KG1 (cell line): Measurements from ENCODE around the gene MDN1.

Experiments used
- DNase-seq: peaks from one replicate; lab custom pipeline; 2025; lab: John Stamatoyannopoulos, UW

Gene MDN1

DNA sequence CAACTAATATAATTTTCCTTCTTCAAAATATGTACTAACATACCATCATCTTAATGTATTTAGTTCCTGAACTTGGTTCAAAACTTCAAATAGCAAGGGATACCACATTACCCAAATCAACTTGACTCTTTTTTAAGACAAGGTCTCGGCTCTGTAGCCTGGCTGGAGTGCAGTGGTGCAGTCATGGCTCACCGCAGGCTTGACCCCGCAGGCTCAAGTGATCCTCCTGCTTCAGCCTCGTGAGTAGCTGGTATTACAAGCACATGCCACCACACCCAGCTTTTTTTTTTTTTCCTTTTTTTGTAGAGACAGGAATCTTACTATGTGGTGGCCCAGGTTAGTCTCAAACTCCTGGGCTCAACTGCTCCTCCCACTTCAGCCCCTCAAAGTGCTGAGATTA lies 125.2 kb downstream of the MDN1 start:
- no peak for DNase-seq

DNA sequence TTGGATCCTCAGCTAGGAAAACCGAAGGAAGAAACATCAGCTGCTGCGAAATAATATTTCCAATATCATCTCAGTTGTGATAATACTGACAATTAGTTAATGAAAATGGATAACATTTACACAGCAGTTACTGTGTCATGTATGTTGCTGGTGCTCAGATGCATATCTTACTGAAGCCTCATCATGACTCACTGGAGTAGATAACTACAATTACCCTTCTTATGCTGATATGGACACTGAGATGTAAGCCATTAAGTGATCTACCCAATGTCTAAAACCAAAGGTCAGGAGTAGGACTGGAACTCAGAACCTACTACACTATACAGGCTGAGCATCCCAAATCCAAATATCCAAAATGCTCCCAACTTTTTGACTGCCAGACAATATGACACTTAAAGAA lies 126.4 kb downstream of the MDN1 start:
- no peak for DNase-seq

DNA sequence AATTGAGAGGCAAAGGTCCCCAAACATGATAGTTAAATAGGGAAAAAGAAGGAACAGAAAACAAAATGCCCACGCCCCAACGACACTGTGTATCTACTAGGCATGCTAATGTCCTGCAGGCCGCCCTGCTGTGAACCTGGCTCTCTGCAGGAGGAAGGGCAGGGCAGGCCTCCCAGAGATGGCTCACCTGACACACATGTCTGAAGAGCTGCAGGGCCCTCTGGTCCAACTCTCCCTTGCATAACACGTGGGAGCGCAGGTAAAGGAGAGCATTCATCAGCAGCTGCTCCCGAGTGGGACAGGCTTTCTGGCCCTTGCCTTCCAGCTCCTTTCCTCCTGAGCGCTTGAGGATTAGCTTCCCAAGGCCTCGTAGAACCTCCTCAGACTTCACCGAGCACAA lies 127.3 kb downstream of the MDN1 start:
- no peak for DNase-seq

DNA sequence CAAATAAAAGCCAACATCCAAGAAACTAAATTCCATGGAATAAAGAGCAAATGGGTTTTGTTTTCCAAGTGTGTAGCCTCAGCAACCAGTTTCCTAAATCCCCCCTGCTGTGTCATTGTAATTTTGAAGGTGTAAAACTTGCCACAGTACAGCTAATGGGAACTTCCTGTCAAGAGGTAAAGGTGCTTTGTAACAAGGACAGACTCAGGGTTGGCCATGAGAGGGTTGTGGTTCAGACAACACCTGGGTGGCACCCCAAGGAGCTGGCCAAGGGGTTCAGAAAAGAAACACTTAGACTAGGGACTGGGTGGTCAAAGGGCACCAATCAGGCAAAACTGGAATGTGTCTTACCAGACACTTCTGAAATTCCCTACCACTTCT lies 128.7 kb downstream of the MDN1 start:
- DNase-seq: no peak

DNA sequence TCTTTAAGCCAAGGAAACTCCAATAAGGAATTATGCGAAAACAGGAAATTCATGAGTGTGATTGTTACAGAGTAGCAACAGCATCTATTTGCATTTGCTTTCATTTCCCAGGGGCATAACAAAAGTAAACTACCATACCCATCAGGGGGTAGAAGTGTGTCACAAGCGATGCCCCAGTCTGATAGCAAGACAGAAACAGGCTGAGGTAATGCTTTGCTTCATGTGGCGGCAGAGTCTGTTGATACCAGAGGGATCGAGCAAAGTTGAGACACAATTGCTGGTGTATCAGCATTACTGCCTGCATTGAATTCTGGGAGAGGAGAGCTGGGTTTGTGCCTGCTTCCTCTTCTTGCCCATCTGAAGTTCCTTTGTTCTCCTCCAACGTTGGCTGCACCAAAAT lies 129.9 kb downstream of the MDN1 start:
- DNase-seq: no peak

DNA sequence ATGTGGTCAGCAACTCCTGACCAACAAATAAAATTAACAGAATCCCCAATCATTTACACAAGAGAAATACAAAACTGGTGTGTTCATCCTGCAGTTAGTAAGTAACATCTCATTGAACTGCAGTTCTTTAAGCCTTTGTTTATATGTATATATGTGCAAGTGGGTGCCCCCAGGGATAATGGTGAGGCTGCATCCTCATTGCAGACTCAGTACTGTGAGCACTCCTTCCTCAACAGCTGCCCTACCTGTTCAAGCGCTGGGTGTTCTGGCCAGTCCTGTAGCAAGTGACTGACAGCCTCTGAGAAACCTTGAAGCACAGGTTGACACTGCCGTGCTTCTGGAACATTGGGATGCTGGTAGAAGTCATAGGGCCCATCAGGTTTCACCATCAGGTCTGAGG lies 131.3 kb downstream of the MDN1 start:
- DNase-seq: no peak

DNA sequence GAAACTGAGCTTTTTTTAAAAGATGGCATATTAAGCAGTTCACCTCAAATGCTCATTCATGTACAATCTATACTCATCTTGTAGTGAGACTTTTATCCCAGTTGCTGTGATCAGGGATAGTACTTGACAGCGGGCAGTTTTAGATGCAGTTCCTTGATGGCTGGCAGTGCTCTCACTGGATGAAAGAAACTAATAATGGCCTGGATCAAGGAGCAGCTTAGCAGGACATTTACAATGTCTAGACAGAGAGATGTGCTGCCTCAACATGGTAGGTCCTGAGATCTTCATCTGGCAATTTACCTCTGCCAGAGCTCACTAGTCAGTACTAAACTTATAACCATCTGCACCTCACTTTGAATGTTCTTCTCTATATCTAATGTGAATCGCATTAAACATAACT lies 134.3 kb downstream of the MDN1 start:
- DNase-seq: no peak

DNA sequence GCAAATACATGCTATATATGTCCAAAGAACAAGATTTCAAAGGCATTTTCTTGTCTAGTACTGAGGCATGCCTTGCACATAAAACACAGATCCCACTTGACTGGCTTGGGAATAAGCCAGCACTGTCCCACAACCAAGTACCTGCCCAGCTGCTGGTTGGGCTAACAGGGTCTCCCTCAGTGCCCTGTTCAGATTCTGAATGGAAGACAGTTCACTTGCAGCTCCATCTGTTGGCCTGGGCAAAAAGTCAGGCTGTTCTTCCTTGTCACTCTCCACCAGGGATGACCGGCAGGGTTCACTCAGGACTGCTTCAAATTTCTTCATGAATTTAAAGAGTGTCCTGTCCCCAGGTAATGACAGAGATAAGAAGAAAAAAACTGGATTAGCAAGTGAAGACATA lies 136.6 kb downstream of the MDN1 start:
- DNase-seq: no peak

DNA sequence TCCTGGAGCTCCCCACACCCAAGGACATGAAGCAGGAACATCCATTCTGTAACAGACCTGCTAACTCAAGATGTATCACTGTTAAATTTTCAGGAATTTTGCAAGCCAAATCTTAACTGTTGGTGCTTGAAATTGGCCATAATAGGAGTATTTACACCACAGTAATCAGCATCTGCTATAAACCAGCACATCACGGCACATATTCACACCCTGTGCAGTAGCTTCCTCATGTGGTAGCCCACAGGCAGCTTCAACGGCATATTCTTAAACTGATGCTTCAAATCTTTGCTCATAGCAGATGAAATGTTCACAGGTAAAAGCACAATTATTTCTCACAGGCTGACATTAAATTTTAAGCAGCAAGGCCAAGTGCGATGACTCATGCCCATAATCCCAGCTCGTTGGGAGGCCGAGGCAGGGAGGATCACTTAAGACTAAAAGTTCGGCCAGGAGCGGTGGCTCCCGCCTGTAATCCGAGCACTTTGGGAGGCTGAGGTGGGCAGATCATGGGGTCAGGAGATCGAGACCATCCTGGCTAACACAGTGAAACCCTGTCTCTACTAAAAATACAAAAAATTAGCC lies 137.5 kb downstream of the MDN1 start:
- no peak for DNase-seq

DNA sequence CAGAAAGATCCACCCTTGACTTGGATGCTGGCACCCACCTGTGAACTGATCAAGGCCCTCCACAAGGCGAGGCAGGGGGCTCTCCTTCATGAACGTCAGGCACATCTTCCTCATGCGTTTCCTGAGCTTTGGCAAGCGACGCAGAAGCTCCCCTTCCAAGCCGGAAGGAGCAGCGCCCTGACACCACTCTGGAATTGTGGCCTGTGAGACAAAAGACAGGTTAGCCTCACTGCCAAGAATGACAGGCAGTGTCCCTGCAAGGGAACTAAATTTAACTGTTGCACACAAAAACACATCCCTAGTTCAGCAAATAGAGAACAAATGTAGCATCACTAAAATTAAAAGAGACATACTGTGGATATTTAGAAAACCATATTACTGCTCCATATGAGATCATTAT lies 139.0 kb downstream of the MDN1 start:
- DNase-seq: no peak

DNA sequence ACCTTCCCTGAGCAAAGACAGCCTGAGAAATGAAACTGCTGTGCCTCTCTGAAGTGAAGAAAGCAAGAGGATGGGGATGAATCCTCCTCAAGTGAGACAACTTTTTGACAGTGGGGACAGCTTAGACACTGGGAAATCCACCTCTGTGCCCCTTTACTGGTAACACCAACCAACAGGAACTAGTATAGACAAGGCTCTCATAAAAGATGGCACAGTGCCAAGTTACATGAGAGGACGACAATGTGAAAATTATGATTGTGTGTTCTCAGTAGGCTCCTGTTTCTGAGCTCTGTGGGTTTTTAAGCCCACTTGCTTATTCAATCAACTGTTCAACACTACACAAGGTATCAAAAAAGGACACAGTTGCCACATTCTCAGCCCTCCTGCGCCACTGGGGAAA lies 139.4 kb downstream of the MDN1 start:
- DNase-seq: no peak

DNA sequence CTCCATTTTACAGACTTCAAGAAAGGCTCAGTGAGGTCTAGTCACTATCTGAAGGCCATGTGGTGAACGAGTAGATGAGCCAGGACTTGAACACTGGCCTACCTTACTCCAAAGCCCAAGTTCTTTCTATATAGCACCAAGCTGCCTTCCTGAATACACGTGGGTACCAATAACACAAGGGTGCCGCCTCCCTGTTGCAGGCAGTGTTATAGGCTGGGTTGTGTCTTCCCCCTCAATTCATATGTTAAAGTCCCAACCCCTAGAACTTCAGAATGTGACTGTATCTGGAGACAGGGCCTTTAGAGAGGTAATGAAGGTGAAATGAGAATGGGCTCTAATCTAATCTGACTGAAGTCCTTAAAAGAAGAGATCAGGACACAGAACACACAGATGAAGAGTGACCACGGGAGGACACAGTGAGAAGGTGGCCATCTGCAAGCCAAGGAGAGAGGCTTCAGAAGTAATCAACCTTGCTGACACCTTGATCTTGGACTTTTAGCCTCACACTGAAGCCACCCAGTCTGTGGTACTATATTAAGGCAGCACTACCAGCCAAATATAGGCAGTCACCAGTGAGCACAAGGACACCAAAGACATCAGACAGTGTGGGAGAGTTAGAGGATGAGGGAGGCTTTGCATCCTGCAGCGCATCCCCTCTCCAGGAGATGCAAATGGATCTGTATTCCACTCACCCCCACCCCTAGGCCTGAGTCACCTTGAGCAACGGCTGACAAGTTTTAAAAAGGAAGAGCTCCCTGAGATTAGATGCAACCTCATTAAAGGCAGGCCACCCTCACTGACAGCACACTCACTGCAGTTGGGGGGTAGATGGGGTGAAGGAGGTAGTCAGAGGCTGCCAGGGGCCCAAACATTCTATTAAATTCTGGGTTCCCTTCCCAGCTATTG lies 140.1 kb downstream of the MDN1 start:
- DNase-seq: no peak

DNA sequence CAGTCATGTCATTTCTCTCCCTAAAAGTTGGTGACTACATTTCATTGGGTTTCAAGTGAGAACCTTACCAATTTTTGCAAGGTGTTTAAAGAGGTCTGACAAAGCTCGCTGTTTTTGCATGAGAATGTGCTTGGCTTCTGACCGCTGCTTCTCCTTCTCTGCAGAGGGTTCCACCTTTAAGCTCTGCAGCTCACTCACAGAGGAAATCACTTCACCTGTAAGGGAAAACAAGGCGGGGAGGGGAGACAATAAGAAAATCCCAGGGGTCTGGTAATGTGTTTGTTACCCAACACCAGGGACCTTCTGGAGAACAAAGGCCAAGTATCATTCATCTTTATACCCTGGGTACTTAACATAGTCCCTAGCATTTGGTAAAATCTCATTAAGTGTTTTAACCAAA lies 141.1 kb downstream of the MDN1 start:
- DNase-seq: no peak

DNA sequence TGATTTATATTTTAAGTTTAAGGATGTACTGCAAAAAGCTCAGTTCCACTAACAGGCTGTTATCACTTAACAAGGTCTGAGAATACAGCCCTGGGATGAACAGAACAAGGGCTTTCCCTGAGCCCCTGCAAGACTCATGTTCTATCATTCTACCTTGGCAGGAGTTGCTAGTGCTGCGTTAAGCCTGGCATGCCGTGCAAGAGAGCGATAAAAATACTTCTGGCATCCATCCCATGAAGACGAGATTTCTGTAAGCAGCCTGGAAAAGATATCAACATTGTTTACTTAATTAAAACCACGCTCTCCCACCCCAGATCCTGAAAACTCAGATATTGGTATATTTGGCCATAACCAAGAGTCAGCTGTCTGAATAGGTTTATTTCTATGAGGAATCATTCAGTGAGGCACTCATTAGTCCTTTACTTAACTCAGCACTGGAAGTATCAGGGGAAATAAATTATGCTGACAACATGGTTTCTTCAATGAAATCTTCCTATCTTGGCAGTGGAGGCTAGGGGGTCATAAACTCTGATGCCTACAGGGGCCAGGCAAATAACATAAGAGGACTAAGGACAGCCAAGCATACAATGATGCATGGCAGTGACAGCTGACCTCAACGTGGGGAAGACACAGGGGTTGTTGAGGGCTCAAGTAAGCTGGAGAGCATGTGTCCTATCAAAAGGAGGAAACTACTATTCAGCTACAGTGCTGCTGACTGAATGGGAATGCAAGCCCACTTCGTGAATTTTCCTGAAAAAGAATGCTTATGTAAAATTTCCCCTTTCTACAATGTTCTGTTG lies 143.4 kb downstream of the MDN1 start:
- no peak for DNase-seq

DNA sequence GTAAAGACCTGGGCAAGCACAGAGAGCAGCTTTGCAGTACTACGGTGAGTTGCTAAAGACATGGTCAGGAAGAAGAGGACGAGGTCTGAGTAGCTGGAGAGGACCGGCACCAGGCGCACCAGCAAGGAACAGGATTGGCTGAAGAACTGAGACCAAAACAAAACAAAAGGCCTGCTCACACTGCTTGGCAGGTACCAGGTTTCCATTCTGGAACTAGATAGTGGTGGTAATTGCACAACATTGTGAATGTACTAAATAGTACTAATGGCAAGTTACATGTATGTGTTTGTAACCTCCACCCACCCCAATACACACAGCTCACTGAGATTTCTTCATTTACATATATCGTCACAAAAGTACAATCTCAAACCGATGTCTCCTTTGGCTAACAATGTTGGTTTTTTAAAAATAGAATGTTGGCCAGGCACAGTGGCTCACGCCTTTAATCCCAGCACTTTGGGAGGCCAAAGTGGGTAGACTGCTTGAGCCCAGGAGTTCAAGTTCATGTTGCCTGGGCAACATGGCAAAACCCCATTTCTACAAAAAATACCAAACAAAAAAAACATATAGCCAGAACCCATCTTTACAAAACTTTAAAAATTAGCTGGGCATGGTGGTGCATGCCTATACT lies 148.5 kb downstream of the MDN1 start:
- no peak for DNase-seq

DNA sequence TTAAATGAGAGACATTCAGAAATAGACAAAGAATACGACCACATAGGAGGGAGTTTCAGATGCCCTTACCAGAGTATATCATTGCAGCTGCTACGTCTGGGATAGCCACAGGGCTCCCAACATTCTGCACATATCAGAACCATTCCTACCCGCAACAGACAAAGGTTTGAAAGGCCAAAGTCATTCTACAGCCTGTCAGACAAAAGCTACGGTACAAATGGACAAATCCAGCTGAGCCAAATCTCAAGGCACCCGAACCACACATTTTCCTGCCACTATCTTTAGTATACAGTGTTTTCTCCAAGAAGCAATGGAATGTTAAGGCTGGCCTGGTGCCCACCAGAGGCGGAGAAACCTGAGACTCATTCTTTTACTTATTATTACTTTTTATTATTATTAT lies 150.6 kb downstream of the MDN1 start:
- DNase-seq: no peak

DNA sequence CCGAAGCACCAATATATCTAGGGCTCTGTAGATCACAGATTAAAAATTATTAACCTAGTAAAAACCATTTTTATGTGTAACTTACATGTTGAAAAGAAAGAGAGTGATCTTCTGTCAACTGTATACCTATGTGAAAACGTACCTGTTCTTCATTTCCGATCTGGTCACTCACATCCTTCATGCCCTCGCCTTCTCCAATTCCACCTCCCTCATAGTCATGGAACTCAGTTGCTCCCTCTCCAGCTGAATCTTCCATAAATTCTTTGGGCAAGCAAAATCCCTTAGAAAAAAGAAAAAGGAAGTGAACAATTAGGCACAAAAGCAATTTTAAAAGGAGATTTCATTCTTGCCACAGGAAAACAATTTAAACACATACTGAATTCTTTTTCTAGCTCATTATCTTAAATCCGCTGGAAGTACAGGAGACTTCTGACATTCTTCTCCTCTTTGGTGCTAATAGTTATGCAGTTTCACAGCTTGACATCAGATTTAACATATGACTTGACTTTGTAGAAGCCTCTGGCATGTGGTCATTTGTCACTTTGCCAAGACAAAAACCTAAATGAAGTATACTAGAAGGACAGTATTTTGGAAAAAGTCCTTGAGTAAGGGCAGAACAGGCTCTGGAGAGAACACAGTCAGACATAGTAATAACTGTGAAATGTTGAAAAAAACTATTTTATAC lies 151.6 kb downstream of the MDN1 start:
- DNase-seq: no peak

DNA sequence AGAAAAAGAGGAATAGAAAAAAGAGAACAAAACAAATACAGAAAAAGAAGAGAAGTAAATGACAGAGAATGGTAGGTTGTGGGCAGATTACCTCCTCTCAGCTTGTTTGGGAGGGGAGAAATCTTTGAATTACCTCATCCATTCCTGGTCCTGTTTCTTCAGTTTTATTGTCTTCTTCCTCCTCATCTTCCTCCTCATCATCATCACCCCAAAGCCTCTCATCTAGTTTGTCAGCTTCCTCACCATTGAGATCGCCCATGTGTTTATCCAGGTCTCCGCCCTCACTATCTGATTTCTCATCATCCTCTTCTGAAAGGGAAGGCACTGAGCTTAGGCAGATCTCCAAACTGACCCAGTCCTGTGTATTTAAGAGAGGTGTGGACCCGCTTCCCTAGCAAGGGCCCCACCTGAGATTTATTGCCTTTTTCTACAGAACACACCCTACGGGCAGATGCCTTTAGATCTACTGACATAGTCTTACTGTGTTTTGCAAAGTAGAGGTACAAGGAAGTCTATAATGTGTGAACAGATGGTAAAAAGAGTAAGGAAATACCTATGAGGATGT lies 156.9 kb downstream of the MDN1 start:
- DNase-seq: no peak

DNA sequence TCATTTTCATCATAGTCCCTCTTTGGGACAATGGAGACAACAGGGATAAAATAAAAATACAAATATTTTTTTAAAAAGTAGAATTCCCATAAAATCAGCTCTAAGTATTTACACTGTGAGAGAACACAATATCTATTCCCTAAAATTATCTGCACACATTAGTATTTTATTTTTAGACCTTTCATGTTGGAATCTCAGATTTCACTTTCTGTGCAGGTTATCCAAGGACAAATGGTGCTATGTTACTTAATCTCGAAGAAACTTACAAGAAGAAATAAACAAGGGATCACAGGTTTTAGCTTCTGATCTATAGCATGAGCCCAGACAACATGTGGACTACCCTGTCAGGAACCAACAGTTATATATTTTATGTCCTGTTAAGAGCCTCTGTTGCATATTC lies 158.0 kb downstream of the MDN1 start:
- DNase-seq: no peak

DNA sequence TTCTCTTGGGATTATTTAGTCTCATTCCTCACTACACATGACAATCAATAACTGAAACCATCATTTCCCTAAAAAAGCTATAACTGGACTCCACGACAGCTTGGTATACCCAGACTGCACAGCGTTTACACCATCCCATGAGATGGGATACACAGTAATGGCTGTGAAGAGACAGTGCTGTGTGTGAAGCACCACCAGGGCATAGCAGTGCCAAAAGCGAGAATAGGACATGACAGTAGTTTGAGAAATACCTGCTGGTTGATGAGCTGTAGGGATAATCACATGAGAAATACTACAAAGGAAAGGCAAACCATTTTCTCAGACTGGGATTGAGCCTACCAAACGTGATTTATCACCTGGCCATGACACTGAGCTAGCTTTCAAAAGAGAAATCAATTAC lies 158.6 kb downstream of the MDN1 start:
- no peak for DNase-seq

DNA sequence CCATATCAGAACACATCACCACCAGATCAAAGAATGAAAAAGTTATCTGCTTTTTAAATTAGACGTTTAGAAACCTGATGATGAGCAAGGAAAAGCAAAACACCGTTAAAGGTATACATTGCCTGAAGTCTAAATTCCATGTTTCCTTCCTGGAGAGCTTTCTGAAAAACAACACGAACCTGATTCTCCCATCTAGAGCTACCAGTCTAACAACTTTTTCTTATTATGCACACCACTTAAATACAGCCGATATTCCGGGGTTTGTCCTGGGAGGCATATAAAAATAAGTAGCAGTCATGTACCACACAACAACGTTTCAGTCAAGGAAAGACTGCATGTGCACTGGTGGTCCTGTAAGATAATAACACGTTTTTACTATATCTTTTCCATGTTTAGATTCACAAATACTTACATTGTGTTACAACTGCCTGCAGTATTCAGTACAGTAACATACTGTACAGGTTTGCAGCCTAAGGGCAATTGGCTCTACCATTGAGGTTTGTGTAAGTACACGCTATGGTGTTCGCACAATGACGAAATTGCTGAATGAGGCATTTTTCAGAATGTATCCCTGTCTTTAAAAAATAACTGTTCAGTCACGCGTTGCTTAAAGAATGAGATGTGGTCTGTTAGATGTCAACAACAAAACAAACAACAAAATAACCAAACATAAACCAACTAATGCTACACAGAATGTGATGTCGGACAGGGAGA lies 162.0 kb downstream of the MDN1 start:
- no peak for DNase-seq
